ENCODE data around the gene PDZRN4.

Gene PDZRN4

GRCh38 chr12:41188058-41188840, at the start of gene PDZRN4:
TSS of gene PDZRN4 (plus strand) at chr12:41188320.
- no peak within 1 kb of the TSS for H3K27ac ChIP-seq

GRCh38 chr12:41140117-41140516, 48.0 kb upstream of the PDZRN4 start:
- no peak for TF ChIP-seq CTCF (conservative IDR thresholded peaks at IDR 0.05)
- no peak overlapping the region for H3K27ac ChIP-seq

More at GRCh38 chr12:41188058-41188840, at the start of gene PDZRN4:
- TF ChIP-seq CTCF (conservative IDR thresholded peaks at IDR 0.05) = no peak

- H3K27ac ChIP-seq = no peak overlapping the region
- no peak for TF ChIP-seq CTCF (conservative IDR thresholded peaks at IDR 0.05)
These were observed 47.0 kb upstream of the PDZRN4 start for GRCh38 chr12:41141104-41141503.

- no peak overlapping the region for H3K27ac ChIP-seq
- TF ChIP-seq CTCF (conservative IDR thresholded peaks at IDR 0.05) = no peak
These were observed 45.7 kb upstream of the PDZRN4 start for GRCh38 chr12:41142376-41142775.

GRCh38 chr12:41151793-41152192, 36.3 kb upstream of the PDZRN4 start:
- no peak overlapping the region for H3K27ac ChIP-seq
- TF ChIP-seq CTCF (conservative IDR thresholded peaks at IDR 0.05) = no peak

DNA sequence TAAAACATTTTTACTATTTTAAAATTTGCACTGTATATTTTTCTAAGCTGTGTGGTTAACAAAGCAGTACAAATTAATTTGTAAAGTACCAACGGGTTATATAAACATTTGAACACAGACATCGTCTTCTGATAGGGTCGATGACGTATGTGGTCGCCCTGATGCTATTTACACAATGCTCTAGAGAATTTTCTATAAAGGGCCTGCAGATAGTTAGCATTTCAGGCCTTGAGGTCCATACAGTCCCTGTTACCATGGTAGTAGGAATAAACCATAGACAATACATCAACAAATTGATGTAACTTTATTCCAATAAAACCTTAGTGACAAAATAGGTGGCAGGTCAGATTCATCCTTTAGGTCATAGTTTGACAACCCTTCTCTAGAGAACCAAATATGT, 25.7 kb upstream of the PDZRN4 start:
- no peak overlapping the region for H3K27ac ChIP-seq
- no peak for TF ChIP-seq CTCF (conservative IDR thresholded peaks at IDR 0.05)

GRCh38 chr12:41167701-41168100, 20.4 kb upstream of the PDZRN4 start:
- TF ChIP-seq CTCF (conservative IDR thresholded peaks at IDR 0.05) = no peak
- no peak overlapping the region for H3K27ac ChIP-seq
